Measurements from ENCODE around the gene ARHGAP18.

- TF ChIP-seq, protein P1, sequence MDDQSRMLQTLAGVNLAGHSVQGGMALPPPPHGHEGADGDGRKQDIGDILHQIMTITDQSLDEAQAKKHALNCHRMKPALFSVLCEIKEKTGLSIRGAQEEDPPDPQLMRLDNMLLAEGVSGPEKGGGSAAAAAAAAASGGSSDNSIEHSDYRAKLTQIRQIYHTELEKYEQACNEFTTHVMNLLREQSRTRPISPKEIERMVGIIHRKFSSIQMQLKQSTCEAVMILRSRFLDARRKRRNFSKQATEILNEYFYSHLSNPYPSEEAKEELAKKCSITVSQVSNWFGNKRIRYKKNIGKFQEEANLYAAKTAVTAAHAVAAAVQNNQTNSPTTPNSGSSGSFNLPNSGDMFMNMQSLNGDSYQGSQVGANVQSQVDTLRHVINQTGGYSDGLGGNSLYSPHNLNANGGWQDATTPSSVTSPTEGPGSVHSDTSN (IDR thresholded peaks at IDR 0.05; ENCODE audit: insufficient replicate concordance, low read depth, low read length), result no peak
- TF ChIP-seq CTCF (IDR thresholded peaks at IDR 0.05 in 2 of 3, conservative IDR thresholded peaks at IDR 0.05 in 1 of 3; ENCODE audit: control insufficient read depth in 2 of 3, extremely low read depth in 1 of 3, insufficient read depth in 1 of 3, low read depth in 3 of 3, low read length in 3 of 3), result no peak
- TF ChIP-seq, protein P2, sequence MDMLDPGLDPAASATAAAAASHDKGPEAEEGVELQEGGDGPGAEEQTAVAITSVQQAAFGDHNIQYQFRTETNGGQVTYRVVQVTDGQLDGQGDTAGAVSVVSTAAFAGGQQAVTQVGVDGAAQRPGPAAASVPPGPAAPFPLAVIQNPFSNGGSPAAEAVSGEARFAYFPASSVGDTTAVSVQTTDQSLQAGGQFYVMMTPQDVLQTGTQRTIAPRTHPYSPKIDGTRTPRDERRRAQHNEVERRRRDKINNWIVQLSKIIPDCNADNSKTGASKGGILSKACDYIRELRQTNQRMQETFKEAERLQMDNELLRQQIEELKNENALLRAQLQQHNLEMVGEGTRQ (IDR thresholded peaks at IDR 0.05; ENCODE audit: borderline replicate concordance, low read depth, low read length), result no peak
- no peak for TF ChIP-seq BHLHE40 (IDR thresholded peaks at IDR 0.05; ENCODE audit: borderline replicate concordance in 1 of 2, low read depth in 2 of 2, low read length in 1 of 2)
- no peak for TF ChIP-seq EZH2 (IDR thresholded peaks at IDR 0.05; ENCODE audit: borderline replicate concordance, control insufficient read depth, low read depth, low read length)
- no peak for TF ChIP-seq CEBPB (IDR thresholded peaks at IDR 0.05; ENCODE audit: borderline replicate concordance in 1 of 2, low read depth in 2 of 2, low read length in 2 of 2)
- no peak for TF ChIP-seq SIX5 (IDR thresholded peaks at IDR 0.05; ENCODE audit: low read depth, low read length, severe bottlenecking)
- no peak for TF ChIP-seq REST (IDR thresholded peaks at IDR 0.05; ENCODE audit: low read depth, low read length)
- no peak for TF ChIP-seq POLR2A (IDR thresholded peaks at IDR 0.05; ENCODE audit: low read depth, low read length)
- TF ChIP-seq ATF7 (IDR thresholded peaks at IDR 0.05; ENCODE audit: low read depth), result no peak
Measured at GRCh38 chr6:129644567-129645015, 65.4 kb downstream of the ARHGAP18 start.

Measured in GM12878 (cell line).